ENCODE data around the gene WFIKKN1.

The WFIKKN1 gene, protein sequence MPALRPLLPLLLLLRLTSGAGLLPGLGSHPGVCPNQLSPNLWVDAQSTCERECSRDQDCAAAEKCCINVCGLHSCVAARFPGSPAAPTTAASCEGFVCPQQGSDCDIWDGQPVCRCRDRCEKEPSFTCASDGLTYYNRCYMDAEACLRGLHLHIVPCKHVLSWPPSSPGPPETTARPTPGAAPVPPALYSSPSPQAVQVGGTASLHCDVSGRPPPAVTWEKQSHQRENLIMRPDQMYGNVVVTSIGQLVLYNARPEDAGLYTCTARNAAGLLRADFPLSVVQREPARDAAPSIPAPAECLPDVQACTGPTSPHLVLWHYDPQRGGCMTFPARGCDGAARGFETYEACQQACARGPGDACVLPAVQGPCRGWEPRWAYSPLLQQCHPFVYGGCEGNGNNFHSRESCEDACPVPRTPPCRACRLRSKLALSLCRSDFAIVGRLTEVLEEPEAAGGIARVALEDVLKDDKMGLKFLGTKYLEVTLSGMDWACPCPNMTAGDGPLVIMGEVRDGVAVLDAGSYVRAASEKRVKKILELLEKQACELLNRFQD

DNA sequence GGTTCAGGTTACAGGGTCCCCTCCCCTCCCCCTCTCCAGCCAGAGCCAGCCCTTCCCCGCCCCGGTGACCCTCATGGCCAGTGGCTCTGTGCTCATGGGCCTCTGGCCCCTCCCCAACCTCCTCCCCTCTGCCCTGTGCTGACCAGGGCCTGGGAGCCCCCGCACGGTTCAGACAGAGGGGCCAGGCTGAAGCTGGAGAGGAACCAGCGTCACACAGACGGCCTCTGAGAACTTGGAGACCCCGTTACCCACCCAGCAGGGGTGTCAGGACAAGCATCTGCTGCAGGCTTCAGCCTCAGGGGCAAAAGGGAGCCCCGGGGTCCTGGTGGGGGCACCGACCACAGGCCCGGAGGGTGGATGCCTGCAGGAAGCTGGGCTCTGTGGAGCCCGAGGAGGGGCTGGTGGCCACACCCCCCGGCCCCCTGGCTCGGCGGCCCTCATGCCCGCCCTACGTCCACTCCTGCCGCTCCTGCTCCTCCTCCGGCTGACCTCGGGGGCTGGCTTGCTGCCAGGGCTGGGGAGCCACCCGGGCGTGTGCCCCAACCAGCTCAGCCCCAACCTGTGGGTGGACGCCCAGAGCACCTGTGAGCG, at the start of gene WFIKKN1:
Gene WFIKKN1, plus strand, starts transcription at position 171 of the 591 bp plus-strand sequence. Its CDS starts 269 bp downstream, at position 440.
- no peak for DNase-seq

DNA sequence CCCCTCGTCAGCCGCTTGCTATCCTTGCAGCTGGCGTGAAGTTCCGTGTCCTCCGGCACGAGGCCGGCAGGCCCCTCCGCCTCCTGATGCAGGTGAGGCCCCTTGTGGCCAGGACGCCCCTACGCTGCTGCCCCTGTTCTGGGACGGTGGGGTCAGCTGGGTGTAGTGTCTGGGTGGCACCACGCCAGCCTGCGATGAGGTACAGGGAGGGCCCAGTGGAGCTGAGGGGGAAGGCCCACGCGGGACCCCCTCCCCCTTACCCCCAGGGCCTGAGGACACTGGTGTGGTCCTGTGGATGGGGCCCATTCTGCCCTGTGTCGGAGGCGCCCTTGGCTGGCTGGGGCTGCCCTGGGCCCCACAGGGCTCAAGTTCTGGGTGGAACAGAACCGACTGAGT, 48.6 kb upstream of the WFIKKN1 start:
- DNase-seq: no peak

DNA sequence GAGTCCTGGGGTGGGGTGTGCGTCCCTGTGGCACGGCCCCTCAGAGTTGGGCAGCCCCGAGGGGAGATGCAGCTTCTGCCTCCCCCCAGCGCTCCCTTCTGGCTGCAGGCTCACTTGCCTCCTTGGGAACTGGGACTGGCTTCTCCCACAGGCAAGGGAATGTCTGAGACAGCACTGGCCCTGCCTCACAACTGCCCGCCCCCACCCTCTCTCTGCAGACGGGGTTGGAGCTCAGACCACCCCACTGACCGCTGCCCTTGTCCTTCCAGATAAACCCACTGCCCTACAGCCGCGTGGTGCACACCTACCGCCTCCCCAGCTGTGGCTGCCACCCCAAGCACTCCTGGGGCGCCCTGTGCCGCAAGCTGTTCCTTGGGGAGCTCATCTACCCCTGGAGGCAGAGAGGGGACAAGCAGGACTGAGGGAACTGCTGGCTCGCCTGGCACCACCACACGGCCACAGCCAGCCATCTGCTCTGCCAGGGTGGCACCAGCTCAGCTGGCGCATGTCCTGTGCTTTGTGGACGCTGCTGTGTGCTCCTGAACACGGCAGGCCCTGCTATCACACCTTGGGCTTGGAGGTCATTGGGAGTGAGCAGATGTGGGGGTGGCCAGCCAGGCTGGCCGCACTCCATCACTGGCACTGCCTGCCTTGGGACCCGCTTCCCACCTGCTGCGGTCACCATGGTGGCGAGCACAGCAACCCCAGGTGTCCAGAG, 48.0 kb upstream of the WFIKKN1 start:
- no peak for DNase-seq

DNA sequence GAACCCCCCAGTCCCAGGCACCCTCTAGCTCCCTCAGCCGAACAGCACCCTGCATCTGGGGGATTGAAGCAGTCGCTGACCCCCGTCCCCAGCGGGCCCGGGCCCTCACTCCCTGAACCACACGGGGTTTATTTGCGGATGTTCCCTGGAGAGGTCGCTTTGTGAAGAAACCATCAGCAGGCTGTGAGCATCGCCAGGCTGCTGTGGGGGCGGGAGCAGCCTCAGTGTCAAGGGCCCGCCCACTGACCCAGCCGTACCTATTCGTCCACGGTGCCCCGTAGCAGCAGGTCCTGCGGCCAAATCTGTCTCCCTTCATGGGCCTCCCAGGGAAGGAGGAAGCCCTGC, 47.3 kb upstream of the WFIKKN1 start:
- no peak for DNase-seq

DNA sequence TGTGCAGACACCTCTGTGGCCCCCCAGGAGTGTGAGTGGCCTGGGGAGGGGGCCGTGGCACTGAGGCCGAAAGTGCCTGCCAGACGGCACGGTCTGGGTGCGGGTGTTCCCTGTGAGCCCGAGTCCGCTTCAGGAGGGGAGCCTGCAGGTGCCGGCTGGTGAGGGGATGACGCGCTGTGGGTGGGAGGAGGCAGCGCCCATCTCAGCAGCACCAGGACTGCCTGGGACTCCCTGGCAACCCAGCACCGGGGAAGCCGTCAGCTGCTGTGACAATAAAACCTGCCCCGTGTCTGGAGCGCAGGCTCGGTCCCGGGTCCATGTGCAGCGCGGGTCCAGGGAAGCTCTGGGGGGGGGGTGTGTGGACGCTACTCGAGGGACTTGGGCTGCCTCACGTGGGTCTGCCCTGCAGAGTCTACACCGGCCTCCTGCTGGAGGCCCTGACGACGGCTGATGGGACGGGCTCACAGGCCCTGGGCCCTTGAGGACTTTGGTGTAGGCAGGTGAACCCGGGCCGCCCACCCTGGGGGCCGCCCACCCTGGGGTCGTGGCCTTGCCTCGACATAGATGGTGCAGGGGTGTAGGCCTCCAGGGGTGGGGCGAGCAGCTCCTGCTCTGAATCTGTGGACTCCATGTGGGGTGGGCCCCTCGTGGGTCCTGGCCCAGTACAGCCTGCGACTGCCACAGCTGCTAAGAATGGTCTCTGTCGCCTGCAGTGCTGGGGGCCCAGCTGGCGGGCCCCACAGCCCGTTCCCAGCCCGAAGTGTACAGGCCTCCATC, 46.8 kb upstream of the WFIKKN1 start:
- no peak for DNase-seq

DNA sequence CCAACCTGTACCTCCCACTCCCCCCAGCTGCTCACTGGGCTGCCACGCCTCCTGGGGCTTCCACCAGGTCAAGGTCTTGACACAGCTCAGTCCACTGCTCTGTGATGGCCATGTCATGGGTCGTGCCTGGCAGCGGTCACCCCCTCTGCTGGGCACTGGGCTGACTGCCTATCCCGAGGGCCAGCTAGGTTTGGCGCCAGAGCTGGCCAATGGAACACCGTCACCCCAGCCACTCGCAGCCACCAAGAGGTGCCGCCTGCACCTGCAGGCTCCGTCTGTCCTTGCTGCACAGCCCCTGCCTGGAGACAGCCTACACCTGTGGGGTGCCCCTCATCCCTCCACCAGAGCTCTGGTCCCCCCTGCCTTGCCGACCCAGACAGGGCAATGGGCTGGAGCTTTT, 45.4 kb upstream of the WFIKKN1 start:
- no peak for DNase-seq

DNA sequence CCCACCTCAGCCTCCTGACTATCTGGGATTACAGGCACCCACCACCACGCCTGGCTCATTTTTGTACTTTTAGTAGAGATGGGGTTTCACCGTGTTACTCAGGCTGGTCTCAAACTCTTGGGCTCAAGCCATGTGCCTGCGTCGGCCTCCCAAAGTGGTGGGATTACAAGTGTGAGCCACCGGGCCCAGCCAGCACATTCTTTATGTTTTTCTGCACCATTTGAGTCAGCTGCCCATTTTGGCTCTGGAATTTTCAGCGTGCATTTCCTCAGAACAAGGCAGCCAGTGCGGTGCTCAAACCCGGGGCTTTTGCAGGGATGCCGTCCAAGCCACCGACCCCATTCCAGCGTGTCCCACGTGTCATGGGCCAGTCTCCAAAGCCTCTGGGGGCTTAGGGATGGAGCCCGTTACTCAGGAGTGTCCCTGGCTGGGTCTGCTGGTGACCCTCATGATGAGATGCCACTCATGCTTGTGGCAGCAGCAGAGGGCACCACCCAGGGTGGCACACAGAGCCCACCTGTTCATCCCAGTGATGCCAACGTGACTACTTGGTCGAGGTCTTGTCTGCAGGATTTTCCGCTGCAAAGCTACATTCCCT, 44.6 kb upstream of the WFIKKN1 start:
- DNase-seq: no peak

DNA sequence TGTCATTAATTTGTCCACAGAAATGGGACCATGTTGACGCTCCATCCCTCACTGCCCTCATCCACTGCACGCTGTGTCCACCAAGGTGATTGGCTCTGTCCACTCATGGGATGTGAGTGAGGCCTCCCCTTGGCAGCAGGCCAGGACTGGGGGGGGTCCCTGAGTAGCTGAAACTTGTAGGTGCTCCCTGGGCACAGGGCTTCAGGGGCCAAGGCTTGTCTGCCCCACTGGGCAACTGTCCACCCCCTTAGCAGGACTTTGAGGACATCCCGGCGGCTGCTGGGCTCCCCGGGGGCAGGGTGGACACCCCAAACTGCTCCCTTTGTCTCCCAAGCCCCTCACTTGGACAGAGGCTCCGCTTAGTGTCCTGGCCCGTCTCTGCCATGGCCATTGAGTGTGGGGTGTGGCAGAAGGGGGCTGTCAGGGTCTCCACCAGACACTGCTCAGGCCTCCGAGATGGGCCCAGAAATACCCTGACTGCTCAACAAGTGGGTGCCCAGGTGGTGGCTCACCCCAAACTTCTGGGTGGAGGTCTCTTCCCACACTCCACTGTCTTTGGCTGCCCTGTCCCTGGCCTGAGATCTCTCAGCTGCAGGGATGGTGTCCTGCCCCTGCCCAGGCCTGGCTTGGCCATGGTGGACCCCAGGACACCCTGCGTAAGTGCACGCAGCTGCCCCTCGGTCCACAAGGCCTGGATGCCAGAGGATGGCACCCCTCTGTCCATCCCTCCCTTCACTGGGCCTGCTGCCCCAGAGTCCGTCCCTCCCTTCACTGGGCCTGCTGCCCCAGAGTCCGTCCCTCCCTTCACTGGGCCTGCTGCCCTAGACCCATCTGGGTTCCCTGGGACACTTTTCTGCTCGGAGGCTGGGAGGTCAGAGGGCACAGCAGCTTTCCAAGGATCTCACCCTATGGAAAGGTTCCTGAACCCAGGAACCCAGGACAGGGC, 43.9 kb upstream of the WFIKKN1 start:
- DNase-seq: no peak

DNA sequence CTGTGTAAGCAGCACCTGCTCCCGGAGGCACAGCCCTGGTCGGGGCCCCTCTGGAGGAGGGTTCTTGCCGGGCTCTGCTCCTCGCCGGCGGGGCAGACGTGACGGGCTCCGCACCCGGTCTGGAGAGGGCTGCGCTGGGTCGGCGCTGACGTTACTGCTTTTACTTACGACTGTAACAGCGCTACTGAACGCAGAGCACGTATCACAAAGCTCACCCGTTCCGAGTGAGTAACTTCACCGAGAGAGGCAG, 42.2 kb upstream of the WFIKKN1 start:
- no peak for DNase-seq

DNA sequence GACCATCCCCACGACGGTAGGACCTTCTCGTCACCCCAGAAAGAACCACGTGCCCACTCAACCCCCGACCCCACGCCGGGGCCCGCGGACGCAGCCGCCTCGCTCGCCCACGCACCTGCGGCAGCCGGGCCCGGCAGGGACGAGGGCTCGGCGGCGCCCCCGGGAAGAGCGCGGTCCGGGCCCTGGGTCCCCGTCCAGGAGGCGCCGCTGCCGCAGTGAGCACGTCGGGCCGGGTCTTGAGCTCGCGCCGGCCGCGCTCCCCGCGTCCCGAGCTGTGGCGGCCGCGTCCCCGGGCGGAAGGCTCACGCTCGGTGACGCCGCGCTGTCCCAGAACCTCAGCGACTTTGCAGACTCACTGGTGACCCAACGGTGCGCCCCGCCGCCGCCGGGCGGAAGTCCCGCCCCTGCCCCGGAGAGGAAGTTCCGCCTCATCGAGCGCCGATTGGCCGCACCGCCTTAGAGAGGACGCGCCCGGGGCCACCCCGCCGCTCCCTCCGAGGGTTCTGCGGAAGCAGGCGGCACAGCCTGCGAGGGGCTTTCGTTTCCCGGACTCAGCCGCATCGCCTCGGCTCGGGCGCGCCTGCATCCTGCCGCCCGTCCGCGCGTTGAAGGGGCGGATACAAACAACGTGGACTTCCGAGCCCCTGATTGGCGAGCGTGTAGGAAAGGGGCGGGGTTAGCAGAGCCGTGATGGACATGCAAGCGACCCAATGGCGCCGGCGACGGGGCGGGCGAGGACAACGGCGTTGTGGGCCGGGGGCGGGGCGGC, 41.7 kb upstream of the WFIKKN1 start:
- DNase-seq: peak; percentile 66

DNA sequence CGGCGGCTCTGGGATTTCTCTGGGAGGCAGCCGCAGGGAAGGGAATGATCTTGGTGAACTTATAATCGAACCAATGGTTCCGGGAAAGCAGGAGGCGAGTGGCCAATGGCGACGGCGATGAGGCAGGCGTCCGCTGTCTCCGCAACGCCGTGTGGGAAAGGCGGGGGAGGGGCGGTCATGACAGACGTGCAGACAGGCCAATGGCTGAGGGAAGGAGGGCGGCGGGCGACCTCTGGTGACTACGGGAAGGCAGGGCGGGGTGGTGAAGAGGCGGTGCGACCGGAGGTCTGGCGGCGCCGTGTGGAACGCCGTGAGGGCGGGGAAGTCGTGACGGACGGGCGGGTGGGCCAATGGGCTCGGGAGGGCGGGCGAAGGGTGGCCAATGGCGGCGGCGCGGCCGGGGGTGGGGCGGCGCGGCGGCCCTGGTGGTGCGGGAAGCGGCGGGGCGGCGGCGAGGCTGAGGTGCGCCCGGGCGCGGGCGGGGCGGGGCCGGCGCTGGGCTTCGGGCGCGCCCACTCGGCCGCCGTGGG, 41.1 kb upstream of the WFIKKN1 start, which contains the start of gene RAB40C:
Gene RAB40C, plus strand, starts transcription at position 409 of the 530 bp plus-strand sequence. CDS start 226 bp downstream, outside the sequence.
- peak; percentile 83 for DNase-seq

DNA sequence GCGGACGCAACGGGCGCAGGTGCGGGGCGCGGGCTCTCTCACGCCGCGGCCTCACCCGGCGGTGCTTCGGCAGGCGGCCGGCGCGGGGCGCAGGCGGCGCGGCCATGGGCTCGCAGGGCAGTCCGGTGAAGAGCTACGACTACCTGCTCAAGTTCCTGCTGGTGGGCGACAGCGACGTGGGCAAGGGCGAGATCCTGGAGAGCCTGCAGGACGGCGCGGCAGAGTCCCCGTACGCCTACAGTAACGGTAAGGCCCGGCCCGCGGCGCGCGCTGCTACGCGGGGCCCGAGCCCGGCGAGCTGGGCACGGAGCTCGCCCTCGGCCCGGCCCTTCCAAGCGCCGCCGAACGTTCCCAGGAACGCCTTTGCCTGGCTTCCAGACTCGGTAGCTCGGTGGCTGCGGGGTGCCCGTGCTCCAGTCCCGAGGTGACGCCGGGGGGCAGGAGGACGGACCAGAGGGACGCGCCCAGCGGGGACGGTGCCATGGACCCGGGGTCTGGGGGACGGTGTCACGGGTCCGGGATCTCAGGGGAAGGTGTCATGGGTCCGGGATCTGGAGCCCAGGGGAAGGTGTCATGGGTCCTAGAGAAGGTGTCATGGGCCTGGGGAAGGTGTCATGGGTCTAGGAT, 40.5 kb upstream of the WFIKKN1 start:
- no peak for DNase-seq

DNA sequence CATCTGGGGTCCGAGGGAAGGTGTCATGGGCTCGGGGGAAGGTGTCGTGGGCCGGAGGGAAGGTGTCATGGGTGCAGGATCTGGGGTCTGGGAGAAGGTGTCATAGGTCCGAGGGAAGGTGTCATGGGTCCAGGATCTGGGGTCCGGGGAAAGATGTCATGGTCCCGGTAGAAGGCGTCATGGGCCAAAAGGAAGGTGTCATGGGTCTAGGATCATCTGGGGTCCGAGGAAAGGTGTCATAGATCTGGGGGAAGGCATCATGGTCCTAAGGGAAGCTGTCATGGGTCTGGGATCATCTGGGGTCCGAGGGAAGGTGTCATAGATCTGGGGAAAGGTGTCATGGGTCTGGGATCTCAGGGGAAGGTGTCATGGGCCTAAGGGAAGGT, 40.0 kb upstream of the WFIKKN1 start:
- no peak for DNase-seq

DNA sequence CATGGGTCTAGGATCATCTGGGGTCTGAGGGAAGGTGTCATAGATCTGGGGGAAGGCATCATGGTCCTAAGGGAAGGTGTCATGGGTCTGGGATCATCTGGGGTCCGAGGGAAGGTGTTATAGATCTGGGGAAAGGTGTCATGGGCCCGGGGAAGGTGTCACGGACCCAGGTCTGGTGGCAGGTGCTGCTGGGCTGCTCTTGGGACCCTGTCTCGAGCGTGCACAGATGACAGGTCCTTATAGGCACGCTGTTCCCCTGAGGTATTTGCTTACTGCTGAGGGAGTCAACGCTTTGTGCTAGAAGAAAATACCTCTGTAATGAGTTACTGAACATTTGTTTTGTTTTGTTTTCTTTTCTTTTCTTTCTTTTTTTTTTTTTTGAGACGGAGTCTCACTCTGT, 39.6 kb upstream of the WFIKKN1 start:
- DNase-seq: no peak

DNA sequence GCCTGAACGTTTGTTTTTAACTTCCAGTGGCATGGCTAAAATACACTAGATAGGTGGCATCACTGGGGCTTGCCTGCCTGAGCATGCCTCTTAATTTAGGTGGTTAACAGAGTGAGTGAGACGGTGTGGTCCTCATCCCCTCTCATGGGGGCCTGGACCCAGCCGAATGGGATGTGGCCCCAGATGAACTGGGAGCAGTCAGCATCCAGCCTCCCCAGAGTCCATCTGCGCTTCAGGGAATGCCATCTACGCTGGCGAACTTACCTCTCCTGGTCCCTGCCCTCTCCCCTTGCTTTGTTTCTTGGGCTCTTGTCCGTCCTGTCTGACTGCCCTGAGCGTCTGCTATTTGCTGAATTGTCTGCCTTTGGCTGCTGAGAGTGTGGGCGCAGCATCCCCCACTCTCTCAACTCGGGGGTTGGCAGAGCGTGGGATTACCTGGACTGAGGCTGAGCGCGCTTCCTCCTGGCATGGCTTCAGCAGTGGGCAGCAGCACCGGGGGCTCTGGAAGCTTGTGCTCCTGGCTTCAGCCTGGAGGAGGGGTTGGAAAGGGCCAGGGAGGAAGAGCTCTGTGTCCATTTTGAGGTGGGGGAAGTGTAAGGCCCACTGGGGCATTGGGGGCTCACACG, 38.8 kb upstream of the WFIKKN1 start:
- DNase-seq: no peak

DNA sequence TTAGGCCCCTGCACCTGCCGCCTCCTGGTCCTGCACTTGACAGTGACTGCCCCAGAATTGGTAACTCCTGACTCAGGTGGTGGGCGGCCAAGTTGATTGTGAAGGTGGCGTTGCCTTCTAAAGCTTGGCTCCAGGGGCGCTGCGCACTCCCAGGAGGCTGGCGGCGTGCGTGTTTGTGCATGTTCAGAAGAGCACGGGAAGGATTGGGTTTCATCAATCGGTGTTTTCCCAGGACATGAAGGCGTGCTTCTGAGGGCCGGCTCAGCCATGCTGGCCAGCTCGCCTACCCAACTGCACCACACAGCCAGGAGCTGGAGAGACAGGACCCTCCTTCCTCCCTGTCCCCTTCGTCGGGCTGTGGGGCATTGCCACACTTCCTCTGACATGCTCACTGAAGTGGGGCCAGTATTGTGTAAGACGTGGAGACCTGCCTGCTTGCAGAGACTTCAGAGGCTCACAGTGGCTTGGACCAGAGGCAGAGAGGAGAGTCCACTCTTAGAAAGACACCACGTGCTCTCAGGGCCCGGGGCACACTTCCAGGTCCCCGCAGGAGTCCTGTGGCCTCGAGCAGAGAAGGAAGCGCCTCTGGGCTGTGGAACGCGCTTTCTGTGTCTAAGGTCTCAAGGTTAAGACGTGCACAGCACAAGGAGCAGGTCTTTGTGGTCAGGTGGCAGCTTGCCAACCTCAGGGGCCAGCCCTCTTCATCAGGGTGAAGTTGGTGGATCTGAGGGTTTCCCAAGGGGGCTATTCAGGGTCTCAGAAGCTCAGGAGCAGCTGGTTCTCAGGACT, 38.1 kb upstream of the WFIKKN1 start:
- peak; percentile 32 for DNase-seq

DNA sequence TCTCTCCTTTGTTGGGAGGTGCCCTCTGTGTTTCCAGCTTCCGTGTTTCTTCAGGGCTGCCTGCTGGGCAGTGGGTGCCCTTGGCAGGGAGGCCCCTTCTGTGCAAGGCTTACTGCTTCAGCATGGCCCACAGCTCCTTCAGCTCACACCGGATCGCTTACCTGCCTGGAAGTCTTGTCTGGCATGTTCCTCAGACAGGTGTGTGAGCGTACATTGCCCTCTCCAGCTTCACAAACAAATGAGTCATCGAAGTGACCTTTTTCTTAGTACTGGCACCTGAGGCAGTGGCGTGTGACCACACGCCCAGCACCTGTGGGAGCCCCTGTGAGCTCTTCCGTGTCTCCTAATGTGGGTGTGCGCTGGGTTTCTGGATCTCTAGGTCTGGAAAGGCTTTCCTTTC, 37.4 kb upstream of the WFIKKN1 start:
- DNase-seq: no peak

DNA sequence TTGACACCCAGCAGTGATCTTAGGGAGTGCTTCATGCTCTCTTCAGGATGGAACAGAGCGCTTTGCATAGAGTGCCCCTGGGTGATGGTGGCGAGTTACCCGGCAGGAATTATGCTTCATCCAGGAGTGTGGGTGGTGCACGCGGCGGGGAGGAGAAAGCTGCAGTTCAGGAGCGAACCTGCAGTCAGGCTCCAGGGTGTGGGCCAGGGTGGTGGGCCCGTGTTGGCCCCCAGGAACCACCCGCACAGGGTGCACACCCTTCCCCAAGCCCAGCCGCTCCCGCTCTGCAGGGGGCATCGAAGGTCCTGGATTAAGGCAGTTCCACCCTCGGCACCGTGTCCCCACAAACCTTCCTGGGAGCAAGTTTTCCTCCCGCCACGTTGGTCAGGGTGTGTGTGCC, 37.0 kb upstream of the WFIKKN1 start:
- no peak for DNase-seq

DNA sequence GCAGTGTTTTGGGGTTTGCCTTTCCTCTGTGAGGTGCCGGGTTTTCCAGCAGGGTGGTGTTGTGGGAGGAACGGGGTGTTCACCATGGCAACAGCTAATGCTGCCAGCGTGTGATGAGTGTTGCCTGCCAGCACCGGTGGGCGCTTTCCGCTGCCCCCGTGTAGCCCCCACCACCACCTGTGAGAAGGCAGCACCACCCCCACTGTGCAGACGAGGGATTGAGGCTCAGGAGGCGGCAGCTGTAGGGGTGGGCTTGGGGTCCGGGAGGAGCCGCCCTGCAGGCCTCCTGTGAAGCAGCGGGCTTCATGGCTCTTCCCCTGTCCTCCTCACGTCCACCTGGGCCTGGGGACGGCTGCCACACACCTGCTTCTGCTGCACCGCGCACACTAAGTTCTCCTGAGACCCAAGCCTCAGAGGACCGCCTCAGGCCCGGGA, 35.7 kb upstream of the WFIKKN1 start:
- no peak for DNase-seq
